HL-60/S4 treated with retinoic acid at 250 ng/mL for 4 days and 3 days (cell line): ENCODE results near the gene ACYP2.
"Not testable (repeated sequence)": the region's sequence is repeated elsewhere in the genome, so short reads cannot be mapped to it uniquely, and the experiment has no call there.

ENCODE experiments used
- in situ Hi-C: fragments of 300-500 bp; cut with MboI; formaldehyde crosslinking; loops from 2 replicates; pipeline ENCODE4 v1.7.0; 2022; ENCODE audit warnings: low sequenced_read_pairs

The ACYP2 gene

GRCh38 chr2:54262015-54262765 lies 146.8 kb downstream of the ACYP2 start:
- in situ Hi-C loops: no loop called here

- in situ Hi-C loops: not testable (repeated sequence)
These were observed 149.7 kb downstream of the ACYP2 start for GRCh38 chr2:54265081-54265480.

DNA sequence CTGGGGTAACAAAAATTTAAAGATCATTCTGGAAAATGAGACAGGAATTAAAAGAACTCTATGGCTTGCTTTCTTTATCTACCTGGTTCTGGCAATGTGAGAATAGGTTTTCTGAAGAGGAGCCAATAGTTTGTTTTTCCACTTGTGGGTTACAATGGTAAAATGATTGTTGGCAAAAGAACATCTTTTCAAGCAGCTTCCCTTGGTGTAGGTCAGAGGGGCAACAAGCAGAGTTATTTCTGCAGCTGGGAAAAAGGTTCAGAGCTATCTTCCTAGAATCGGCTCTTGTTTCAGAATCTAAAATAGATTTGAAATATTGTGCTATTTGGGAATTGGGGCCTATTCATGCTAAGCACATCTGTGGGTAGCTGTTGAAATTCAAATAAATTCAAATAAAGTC lies 152.2 kb downstream of the ACYP2 start:
- in situ Hi-C loops: no loop called here

- in situ Hi-C loops: no loop called here
These were observed 155.8 kb downstream of the ACYP2 start for GRCh38 chr2:54271189-54271588.

- in situ Hi-C loops: no loop called here
These were observed 156.6 kb downstream of the ACYP2 start for GRCh38 chr2:54271843-54272627.

- in situ Hi-C loops: no loop called here
These were observed 159.4 kb downstream of the ACYP2 start for GRCh38 chr2:54274781-54275242.

- in situ Hi-C loops: no loop called here
These were observed 160.1 kb downstream of the ACYP2 start for GRCh38 chr2:54275541-54275940.

DNA sequence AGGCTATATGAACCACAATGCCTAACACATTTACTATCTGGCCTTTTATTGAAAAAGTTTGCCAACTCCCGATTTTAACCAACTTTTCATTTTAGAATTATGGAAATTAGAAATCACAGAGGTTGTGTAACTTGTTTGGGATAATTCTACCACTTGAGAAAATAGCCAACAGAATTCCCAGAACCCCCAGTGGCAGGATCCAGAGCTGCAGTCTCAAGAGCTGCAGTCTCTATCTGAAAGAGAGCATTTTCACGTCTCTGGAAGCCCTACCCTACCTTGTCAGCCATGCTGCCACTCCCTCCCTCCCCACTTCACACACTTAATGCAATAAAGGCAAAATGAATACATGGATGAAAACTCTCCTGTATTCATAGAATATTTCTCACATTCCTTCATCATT lies 164.0 kb downstream of the ACYP2 start:
- in situ Hi-C loops: no loop called here

- in situ Hi-C loops: no loop called here
These were observed 169.4 kb downstream of the ACYP2 start for GRCh38 chr2:54284826-54285225.

GRCh38 chr2:54285451-54285850 lies 170.0 kb downstream of the ACYP2 start:
- in situ Hi-C loops: no loop called here

GRCh38 chr2:54287532-54287931 lies 172.1 kb downstream of the ACYP2 start:
- in situ Hi-C loops: no loop called here

GRCh38 chr2:54289917-54290316 lies 174.5 kb downstream of the ACYP2 start:
- in situ Hi-C loops: no loop called here

GRCh38 chr2:54290356-54291025 lies 175.1 kb downstream of the ACYP2 start:
- in situ Hi-C loops: no loop called here

DNA sequence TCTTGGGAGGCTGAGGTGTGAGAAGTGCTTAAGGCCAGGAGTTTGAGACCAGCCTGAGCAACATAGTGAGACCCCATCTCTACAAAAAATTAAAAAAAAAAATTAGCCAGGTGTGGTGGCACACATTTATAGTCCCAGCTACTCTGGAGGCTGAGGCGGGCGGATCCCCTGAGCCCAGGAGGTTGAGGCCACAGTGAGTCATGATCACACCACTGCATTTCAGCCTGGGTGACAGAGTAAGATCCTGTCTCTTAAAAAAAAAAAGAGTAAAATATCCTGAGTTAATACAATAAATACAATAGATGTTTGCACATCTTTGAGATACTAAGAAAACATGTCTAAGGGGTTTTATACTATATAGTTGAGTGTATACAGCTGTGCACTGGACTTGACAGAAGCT lies 179.2 kb downstream of the ACYP2 start:
- in situ Hi-C loops: not testable (repeated sequence)

DNA sequence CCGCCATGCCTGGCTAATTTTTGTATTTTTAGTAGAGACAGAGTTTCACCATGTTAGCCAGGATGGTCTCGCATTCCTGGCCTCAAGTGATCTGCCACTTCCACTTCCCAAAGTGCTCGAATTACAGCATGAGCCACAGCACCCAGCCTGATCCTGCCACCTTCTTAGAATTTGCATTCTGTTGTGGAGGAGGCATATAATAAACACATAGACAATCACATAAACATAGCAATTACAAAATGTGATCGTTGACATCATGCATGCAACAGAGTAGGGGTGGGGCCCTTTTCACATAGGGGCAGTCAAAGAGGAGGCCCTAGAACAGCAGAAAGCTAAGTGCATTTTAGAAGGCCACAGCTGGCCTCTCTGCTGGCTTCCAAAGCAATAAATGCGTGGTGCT lies 180.5 kb downstream of the ACYP2 start:
- in situ Hi-C loops: no loop called here

DNA sequence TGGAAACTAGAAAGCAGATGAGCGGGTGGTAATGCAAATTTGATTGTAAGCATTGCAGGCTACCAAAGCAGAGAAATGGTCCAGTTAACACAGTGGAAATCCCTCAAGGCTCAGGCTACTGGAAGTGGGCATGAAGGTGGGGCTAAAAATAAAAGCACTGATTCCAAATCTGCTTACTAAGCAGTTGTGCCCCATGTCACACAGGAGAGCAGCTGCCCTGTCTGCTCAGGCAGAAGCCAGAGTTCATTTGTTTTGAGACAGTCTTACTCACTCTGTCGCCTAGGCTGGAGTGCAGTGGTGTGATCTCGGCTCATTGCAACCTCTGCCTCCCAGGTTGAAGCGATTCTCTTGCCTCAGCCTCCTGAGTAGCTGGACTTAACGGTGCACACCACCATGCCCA lies 183.1 kb downstream of the ACYP2 start:
- in situ Hi-C loops: no loop called here

DNA sequence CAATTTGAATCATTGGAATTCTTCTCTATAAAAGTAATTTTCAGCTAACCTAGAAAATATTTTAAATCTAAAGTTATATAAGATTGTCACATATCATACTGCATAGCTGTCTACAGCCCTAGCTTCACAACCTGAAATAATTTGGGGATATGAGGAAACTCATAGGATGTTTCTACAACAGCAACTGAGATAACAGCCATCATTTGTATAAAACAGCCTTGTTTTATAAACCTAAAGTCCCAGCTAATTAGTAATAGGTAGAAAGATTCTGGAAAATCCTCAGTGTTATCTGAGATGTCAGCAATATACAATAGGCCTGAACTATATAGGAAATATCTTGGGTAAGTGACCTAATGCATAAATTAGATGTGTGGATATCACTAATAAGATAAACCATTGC lies 188.2 kb downstream of the ACYP2 start:
- in situ Hi-C loops: no loop called here

DNA sequence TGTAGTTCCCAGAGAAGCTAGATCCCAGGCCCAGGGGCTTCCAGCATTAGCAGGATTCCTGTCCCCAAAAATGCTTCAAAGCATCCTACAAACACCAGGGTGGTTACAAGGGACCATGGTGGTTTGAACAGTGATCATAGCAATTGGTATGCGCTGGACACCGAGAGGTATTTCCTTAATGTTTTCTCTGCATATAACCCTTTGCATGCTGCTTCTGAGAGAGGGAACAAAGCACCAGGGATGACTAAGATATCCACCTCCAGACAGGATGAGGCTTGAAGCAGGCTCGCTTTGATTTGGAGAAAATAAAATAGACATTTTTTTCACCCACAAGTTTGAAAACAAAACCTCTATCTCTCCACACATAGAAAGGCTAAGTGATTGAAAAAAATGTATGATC lies 191.1 kb downstream of the ACYP2 start:
- in situ Hi-C loops: no loop called here

- in situ Hi-C loops: no loop called here
These were observed 192.8 kb downstream of the ACYP2 start for GRCh38 chr2:54308186-54308585.

- in situ Hi-C loops: no loop called here
These were observed 193.4 kb downstream of the ACYP2 start for GRCh38 chr2:54308782-54309181.

GRCh38 chr2:54310311-54310710 lies 194.9 kb downstream of the ACYP2 start:
- in situ Hi-C loops: no loop called here

GRCh38 chr2:54310961-54311360 lies 195.5 kb downstream of the ACYP2 start:
- in situ Hi-C loops: no loop called here
